T-helper 2 cell (primary cell): ENCODE results near the gene MTERF1.

Experiments
- DNase-seq, 5 experiments: peaks; one replicate each; pipeline versions ENCODE4 v3.0.0 to v3.0.0-alpha.2; 2012 to 2022

Gene MTERF1

GRCh38 chr7:91832493-91833045 is 47.9 kb downstream of the MTERF1 start:
- no peak for DNase-seq

GRCh38 chr7:91827169-91827568 is 53.3 kb downstream of the MTERF1 start:
- DNase-seq, result no peak

- DNase-seq, result no peak
Measured at GRCh38 chr7:91826377-91826776, 54.1 kb downstream of the MTERF1 start.

- no peak for DNase-seq
Measured at GRCh38 chr7:91824201-91824600, 56.3 kb downstream of the MTERF1 start.
